ENCODE data around the gene SYTL1. TPM values are rescaled to one million over a fixed set of nuclear protein-coding genes. Genes with fewer than 3 reads are reported as not detected.

SYTL1 gene
- total RNA-seq, 1 experiment from 2014 or later: 81.8 TPM

- H3K9me3 Mint-ChIP-seq (ENCODE audit: unreplicated experiment): no peaks in the 10 kb centered on the region
- H3K36me3 Mint-ChIP-seq (ENCODE audit: insufficient read depth, unreplicated experiment): no peaks in the 10 kb centered on the region
- intact Hi-C loops (cut with micrococcal nuclease): no loop called here
- DNase-seq (ENCODE audit: unreplicated experiment): no peak
- TF ChIP-seq CTCF (IDR thresholded peaks at IDR 0.05; ENCODE audit: unreplicated experiment): no peak
- BruUV-seq (replicated peaks): no TSS peak
- H3K27me3 Mint-ChIP-seq (ENCODE audit: insufficient read depth, unreplicated experiment): no peaks in the 10 kb centered on the region
- no peak overlapping the region for H3K4me3 Mint-ChIP-seq (ENCODE audit: unreplicated experiment)
- ChIA-PET POLR2A (interaction anchor here (0.7 to 1.9 kb wide), 4 partner anchors 13 to 80 kb away, joined by 3 to 6 read pairs (median 3); partner anchors contain the start of genes GPR3, MAP3K6 and SYTL1), CTCF (interaction anchor here (0.6 to 2.0 kb wide), 6 partner anchors 8 to 277 kb away, joined by 3 to 11 read pairs (median 4); partner anchors contain the start of gene MAP3K6)
- no peak overlapping the region for H3K27ac Mint-ChIP-seq (ENCODE audit: low read depth, unreplicated experiment)
- peaks cover 12% of the 10 kb centered on the region for H3K4me1 Mint-ChIP-seq (ENCODE audit: insufficient read depth, unreplicated experiment)
Measured at GRCh38 chr1:27379564-27380122, 37.8 kb downstream of the SYTL1 start.

GRCh38 chr1:27380224-27380623 is 38.4 kb downstream of the SYTL1 start:
- CTCF ChIA-PET: interaction anchor here (0.6 to 2.0 kb wide), 5 partner anchors 7 to 278 kb away, joined by 3 to 11 read pairs (median 4); partner anchors contain the start of gene MAP3K6
- no TSS peak for BruUV-seq (replicated peaks)
- POLR2A ChIA-PET: interaction anchor here (0.7 to 1.2 kb wide), 3 partner anchors 12 to 80 kb away, joined by 3 read pairs; partner anchors contain the start of genes GPR3 and MAP3K6
- H3K27ac Mint-ChIP-seq (ENCODE audit: low read depth, unreplicated experiment): no peak overlapping the region
- H3K27me3 Mint-ChIP-seq (ENCODE audit: insufficient read depth, unreplicated experiment): no peaks in the 10 kb centered on the region
- H3K36me3 Mint-ChIP-seq (ENCODE audit: insufficient read depth, unreplicated experiment): no peaks in the 10 kb centered on the region
- no peak for DNase-seq (ENCODE audit: unreplicated experiment)
- intact Hi-C loops (cut with micrococcal nuclease): no loop called here
- no peaks in the 10 kb centered on the region for H3K9me3 Mint-ChIP-seq (ENCODE audit: unreplicated experiment)
- TF ChIP-seq CTCF (IDR thresholded peaks at IDR 0.05; ENCODE audit: unreplicated experiment): no peak
- no peak overlapping the region for H3K4me3 Mint-ChIP-seq (ENCODE audit: unreplicated experiment)
- peaks cover 12% of the 10 kb centered on the region for H3K4me1 Mint-ChIP-seq (ENCODE audit: insufficient read depth, unreplicated experiment)

- Mint-ChIP-seq H3K9me3 (ENCODE audit: unreplicated experiment) (no peaks in the 10 kb centered on the region), H3K27ac (ENCODE audit: low read depth, unreplicated experiment) (no peak overlapping the region), H3K4me3 (ENCODE audit: unreplicated experiment) (no peak overlapping the region), H3K27me3 (ENCODE audit: insufficient read depth, unreplicated experiment) (no peaks in the 10 kb centered on the region), H3K4me1 (ENCODE audit: insufficient read depth, unreplicated experiment) (peaks cover 12% of the 10 kb centered on the region), H3K36me3 (ENCODE audit: insufficient read depth, unreplicated experiment) (no peaks in the 10 kb centered on the region)
- CTCF ChIA-PET: interaction anchor here (0.6 to 12.0 kb wide), 8 partner anchors 11 to 279 kb away, joined by 3 to 225 read pairs (median 5); partner anchors contain the start of genes MAP3K6 and SYTL1
- no peak for DNase-seq (ENCODE audit: unreplicated experiment)
- intact Hi-C loops (cut with micrococcal nuclease): no loop called here
- no peak for TF ChIP-seq CTCF (IDR thresholded peaks at IDR 0.05; ENCODE audit: unreplicated experiment)
- BruUV-seq (replicated peaks): no TSS peak
- POLR2A ChIA-PET: interaction anchor here (0.6 to 4.3 kb wide), 4 partner anchors 11 to 67 kb away, joined by 3 to 29 read pairs (median 4); partner anchors contain the start of gene MAP3K6
Measured at GRCh38 chr1:27380766-27381733, 39.2 kb downstream of the SYTL1 start.
